DMS153 (cell line): Measurements from ENCODE around the gene AP3M1.

ENCODE experiments used
- DNase-seq: peaks from one replicate; lab custom pipeline; 2025; lab: John Stamatoyannopoulos, UW

The AP3M1 gene

DNA sequence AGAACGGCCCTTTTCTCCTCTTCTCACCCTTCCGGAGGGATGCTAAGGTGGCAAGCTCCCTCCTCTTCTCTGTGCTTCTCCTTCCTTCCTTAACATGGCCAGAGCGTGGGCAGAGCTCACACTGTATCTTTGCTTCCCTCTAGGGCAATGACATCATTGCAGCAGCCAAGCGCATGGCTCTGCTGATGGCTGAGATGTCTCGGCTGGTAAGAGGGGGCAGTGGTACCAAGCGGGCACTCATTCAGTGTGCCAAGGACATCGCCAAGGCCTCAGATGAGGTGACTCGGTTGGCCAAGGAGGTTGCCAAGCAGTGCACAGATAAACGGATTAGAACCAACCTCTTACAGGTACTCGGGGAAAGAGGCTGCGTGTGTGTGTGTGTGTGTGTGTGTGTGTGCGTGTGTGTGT lies 36.6 kb downstream of the AP3M1 start:
- DNase-seq = no peak

DNA sequence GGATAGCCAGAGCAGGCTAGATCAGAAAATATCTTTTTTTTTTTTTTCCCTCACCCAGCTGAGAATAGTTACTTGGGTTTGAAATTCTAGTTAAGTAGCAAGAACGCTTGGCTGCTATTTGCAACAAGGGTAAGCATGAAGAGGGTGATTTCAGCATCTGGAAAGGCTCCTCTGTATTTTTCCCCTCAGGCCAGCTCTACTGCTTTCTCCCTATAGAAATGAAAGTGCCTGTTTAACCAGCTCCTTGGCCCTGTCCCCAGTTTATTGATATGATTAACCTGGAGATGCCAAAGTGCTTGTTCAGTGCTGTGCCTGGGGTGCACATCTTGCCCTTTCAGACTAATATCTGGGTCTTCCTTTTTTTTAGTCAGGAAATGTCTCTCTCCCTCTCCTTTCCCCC lies 37.1 kb downstream of the AP3M1 start:
- no peak for DNase-seq

DNA sequence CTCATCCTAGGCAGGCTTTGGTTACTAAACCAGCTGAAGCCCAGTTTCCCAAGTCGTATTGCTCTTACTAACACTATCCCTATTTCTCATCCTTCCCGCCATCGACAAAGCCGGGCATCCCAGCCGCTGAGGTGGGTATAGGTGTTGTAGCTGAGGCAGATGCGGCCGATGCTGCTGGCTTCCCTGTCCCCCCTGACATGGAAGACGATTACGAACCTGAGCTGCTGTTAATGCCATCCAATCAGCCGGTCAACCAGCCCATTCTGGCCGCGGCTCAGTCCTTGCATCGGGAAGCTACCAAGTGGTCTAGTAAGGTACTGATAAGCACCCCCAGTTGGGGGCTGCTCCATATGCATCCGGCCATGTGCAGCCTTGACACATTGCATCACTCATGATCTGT lies 38.8 kb downstream of the AP3M1 start:
- DNase-seq = no peak

DNA sequence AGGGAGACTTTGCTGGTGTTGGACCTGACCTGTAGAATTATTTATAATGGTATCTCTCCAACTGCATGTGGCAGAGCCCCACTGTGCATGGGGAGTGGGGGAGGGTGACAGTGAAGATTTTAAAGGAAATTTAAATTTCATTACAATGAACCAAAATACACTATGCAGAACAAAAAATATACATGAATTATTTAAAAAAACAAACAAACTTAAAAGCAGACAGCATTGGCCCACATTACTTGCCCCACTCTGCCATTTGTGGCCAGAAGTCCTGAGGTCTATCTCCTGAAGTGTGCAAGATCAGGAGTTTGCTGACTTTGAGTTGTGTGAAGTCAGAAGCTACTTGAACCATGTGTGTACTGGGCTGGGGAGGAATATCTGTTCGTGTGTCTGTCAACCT lies 40.5 kb downstream of the AP3M1 start:
- no peak for DNase-seq

DNA sequence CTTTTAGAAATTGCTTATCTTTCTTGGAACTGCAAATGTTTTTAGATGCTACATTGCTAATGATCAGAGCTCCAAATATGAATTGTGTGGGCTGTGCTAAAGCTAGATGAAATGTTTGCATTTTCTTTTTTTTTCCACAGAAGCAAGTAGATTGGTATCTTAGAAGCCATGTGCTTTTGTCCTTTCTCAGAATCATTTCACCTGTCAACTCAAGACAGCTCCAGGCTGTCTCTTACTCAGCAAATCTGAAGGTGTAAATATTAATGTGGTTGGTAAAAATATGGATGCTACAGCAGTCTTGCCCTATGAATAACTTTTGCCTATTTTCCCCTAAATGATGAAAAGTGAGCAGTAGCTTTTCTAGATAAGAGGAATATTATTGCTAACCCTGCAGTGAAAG lies 41.2 kb downstream of the AP3M1 start:
- DNase-seq = no peak

DNA sequence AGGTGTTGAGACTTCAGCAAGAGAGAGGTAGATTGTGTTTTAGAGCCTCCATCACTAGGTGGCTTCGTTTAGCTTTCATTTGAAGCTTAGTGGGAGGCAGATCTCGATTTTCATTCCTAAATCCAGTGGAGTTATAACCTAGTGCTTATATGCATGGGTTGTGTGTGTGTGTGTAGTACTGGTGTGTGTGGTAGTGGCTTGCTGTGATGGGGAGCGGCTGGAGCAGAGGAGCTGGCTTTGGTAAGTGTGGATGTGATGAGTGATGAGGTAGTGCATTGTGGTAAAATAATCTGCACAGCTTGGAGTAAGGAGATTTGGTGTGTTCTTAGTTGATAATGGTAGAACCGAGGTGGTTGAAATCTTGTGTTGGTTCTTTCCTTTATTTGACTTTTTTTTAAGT lies 43.2 kb downstream of the AP3M1 start:
- no peak for DNase-seq

DNA sequence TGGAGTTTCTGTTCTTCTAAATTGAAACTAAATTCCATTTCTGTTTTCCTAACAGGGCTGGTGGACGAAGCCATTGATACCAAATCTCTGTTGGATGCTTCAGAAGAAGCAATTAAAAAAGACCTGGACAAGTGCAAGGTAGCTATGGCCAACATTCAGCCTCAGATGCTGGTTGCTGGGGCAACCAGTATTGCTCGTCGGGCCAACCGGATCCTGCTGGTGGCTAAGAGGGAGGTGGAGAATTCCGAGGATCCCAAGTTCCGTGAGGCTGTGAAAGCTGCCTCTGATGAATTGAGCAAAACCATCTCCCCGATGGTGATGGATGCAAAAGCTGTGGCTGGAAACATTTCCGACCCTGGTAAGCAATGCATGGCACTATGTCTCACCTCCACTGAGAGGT lies 45.6 kb downstream of the AP3M1 start:
- DNase-seq = no peak

DNA sequence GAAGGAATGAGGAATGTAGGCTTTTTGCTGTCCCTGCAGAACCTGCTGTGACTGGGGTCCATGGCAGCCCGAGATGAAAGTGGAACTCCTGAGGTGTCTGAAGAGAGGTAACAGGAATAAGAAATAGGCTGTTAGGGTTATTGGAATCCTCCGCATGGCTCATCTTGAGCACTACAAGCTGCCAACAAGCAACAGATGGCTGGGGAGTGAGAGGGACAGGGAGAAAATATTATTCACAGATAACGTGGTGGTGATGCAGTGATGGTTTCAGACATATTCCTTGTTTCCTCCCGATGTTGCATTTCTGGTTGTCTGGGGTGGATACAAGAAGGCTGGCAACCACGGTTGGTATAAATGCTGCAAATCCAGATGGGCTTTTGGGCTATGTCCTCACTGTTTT lies 46.1 kb downstream of the AP3M1 start:
- no peak for DNase-seq

DNA sequence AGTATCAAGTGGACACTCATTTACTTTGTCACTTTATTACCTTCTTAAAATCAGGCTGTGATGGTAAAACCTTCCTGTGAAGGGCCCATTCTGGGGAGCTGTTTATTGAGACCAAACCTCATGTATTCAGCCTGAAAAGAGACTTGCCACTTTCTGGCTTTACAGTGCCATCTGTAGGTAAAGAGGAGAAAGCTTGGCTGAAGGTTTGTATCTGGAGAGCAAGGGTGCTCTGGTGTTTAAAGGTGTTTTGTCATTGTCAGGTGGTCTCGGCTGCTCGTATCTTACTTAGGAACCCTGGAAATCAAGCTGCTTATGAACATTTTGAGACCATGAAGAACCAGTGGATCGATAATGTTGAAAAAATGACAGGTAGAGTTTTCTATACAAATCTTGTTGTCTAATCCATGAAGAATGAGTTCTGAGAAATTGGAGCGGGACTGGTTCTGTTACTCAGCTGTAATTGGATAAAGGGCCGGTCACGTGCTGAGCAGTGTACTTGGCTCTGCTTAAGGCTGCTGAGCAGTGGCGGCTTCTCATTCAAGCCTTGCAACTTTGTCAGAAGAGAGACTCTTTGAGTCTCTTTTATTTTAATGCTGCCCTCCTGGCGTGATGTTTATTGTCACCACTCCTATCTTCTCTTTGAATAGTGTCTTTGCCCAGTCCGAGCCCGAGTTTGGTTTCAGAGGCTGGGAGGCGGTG lies 46.9 kb downstream of the AP3M1 start:
- no peak for DNase-seq

DNA sequence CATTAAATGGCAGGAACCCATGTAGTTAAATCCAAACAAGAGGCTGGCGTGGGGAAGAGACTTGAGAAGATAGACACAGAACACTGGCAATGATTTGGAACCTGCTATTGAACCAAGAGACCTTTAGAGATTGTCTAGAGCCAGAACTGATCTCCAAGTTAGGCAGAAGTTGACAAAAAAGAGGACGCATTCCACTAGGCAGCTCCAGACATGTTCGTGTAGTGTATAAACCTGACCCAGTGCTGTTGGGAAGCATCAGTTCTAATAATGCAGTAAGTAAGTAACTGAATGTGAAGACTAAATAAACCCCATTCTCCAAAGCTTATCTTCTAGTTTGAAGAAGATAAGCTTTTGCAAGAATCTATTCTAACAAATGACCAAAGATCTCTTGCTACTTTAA lies 50.8 kb downstream of the AP3M1 start:
- DNase-seq = no peak

DNA sequence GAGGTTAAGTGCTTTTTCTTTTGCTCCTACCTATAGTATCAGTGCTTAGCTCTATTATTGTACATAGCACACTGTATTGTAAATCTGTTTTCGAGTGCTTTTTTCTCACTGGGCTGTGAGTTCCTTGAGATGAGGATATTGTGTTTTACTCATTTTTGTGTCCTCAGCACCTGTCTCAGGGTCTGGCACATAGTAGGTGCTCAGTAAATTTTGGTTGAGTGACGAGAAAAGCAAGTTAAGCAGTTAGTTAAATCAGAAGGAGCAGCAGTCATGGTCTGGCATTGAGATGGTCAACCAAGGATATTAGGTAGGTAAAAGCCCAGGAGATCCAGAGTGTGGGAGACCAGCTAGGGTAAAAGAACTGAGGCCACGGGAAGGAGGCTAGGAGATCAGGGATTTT lies 51.2 kb downstream of the AP3M1 start:
- DNase-seq = no peak

DNA sequence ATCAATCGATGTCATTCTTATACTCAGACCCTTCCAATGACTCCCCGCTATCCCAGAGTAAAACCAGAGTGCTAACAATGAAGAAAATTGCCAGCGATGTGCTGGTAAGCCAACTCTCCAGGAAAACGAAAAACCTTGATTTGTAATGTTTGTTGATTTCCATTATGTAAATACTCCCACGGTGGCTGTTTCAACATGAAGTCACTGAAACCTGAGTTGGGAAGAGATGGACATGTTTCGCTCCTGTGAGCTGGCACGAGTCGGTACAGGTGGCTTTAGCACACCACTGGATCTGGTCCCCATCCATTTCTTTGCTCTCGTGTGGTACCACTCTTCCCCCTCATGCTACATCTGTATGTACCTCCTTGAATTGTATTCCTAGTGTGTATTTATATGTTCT lies 52.9 kb downstream of the AP3M1 start:
- no peak for DNase-seq

DNA sequence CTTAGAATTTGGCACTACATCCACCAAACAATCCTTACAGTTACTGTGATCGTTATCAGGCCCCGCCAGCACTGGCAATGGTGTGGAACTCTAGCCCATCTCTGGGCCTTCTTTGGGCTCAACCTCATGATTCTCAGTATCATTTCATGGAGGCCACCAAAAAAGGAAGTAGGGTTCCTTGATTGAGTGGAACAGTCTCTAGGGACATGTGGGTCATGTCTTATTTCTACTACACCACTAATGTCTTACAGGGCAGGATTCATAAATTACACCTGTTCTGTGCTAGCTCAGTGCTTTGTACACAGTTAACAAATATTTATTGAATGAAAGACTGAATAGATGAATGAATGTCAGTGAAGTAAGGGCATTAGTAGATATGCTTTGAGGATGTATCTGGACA lies 53.9 kb downstream of the AP3M1 start:
- no peak for DNase-seq

DNA sequence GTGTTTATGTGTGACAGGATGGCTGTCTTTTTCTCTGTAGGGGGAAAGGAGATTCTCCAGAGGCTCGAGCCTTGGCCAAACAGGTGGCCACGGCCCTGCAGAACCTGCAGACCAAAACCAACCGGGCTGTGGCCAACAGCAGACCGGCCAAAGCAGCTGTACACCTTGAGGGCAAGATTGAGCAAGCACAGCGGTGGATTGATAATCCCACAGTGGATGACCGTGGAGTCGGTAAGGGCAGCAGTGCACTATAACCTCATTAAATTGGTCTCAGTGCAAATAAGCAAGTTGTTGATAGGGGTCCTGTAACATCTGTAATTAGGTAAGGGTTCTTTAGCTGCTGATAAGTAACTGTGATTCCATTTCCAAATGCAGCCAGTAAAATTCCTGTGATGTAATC lies 56.4 kb downstream of the AP3M1 start:
- no peak for DNase-seq

DNA sequence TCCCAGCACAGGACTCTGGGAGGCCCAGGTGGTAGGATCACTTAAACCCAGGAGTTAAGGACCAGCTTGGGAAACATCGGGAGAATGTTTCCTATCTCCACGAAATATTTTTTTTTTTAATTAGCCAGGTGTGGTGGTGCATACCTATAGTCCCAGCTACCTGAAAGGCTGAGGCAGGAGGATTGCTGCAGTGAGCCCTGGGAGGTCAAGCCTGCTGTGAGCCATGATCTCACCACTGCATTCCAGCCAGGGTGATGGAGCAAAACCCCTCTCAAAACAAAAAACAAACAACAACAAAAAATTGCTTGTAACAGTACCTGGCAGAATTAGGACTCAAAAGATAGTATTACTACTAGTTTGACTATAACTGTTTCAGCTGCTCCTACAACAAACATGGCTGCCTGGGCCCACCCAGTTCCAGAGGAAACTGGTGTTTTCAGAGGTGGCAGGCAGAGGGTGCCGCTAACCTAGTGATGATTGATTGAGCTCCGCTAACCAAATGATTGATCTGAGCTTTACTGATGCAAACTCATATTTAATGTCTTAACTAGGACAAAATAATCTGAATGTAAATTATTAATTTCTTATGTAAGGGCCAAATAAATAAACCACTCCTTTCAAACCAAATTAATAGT lies 57.0 kb downstream of the AP3M1 start:
- DNase-seq = no peak

DNA sequence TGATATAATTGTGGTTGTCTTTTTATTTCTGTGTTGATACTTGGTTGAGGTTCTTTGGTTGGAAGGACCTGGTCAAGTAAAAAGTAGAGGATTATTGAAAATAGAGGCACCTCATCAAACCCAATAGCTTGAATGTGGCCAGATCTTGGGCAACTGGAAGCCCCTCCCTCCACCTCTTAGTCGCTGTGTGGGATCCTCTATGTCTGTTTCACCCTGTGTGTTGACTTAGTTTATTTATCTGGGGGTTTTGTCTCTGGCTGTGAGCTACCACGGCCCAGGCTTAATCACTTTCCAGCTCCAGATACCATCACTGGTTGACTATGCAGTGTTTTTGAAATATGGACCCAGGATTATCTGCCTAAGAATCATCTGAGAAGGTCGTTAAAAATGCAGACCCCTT lies 58.3 kb downstream of the AP3M1 start:
- DNase-seq = no peak

DNA sequence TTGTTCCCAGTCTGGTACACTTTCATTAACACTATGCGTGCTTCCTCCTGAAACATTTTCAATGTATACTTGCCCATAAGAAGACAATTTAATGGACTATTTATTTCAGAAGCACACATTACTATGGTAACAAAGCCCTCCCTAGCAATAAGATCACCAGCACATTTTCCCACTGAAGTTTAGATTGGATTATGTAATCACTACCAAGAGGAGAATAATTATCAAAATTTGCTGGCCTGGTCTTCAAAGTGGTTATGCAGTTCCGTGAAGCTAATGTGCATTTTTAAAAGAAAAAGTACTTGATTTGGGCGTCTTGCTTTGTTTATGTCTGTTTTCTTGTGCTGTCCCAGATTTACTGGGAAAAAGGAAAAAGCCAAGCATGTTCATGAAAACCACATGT lies 61.9 kb downstream of the AP3M1 start:
- DNase-seq = no peak

DNA sequence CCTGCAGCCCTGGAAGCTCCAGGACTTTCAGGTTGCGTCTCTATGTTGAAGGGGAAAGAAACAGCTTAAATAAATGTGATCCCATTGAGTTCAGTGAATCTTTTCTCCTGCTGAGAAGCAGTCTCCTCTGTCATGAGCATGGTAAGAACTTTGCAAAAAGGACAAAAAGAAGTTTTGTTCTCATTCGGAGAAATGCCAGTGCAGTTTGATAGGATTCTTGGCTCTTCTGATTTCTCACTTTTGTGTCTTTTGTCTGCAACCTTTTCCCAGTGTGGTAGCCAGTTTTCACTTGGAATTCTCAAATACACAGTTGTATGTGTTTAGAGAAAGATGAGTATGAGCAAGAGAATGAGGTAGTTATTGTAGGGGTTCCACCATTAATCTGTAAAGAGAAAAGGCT lies 64.3 kb downstream of the AP3M1 start:
- no peak for DNase-seq

DNA sequence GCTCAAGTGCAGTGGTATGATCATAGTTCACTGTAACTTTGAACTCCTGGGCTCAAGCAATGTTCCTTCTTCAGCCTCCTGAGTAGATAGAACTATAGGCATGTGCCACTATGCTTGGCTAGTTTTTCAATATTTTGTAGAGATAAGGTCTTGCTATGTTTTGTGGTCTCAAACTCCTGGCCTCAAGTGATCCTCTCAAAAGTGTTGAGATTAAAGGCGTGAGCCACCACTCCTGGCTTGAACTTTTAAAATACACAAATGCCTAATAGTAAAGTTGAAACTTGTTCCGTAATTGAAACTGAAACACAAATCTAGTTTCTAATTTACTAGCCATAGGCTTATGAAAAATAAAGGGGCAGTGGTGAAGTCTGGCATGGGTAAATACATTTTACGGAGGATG lies 65.7 kb downstream of the AP3M1 start:
- DNase-seq = no peak

DNA sequence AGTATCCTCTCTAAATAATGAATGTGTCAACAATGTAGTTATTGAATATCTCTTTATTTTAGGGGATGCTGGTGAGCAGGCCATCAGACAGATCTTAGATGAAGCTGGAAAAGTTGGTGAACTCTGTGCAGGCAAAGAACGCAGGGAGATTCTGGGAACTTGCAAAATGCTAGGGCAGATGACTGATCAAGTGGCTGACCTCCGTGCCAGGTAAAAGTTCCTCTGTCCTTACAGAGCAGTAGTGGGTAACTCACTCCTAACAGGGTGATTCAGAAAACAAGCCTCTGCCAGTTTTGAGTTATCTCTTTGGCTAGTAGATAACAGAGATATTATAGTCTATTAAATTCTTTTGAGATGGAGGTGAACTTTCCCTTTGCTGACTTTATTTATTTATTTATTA lies 67.3 kb downstream of the AP3M1 start:
- no peak for DNase-seq

DNA sequence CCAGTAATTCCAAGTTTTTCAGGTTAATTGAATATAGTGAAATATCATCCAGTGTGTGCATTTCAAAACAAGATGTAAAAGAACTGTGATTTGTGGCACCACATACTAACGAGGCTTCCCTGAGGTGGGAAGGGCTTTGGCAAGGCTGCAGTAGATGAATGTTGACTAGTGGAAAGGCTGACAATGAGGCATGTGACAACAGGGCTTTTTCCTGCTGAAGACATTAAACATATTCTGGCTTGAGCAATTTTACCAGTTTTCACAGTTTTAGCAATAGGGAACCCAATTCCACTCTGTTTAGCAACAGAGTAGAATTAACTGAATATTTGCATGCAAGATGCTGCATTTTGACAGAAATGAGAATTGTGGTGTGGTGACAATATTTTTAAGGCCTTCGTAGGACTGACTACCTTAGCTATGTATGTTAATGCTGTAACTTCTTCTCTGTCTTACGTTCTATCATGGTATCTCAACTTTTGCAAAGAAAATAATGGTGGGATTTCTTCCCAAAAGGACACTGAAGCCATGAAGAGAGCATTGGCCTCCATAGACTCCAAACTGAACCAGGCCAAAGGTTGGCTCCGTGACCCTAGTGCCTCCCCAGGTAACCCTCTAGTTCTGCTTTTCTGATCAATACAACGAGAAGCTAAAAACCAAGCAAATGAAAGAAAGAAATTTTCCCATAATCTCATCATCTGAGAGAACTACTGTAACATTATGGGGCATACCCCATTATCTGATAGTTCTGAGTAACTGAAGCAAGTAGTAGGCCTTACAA lies 68.5 kb downstream of the AP3M1 start:
- no peak for DNase-seq

DNA sequence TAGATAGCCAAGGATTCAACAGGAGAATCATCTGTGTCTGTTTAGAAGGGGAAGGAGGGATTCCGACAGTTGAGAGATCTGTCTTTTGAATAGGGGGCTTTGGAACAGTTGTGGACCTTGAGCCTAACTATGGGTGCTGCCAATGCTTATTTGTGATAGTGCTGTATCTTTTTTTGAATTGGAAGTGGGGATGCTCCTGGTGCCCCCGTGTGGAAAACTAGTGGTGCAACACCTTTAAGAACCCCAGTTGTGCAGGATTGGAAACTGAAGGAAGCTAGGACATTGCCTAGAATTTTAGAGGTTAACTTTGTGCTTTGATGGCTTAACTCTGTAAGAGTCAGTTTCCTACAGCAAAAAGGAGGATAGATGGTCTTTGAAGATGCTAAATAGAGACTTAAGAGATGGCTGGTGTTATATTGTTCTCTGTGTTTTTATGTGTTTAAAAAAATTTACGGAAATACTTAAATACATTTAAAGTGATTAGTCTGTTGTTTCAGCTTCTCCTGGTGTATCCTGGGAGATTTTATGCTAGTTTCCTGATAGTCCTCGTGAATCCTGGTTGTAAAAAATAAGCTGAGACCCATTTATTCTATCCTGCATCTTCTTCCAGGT lies 69.3 kb downstream of the AP3M1 start:
- DNase-seq = peak; percentile 36
